IMR-90 (cell line): ENCODE results near the gene CALR. TPM values are rescaled to one million over a fixed set of nuclear protein-coding genes. Genes with fewer than 3 reads are reported as not detected.

Experiments used
- ATAC-seq: fragments of 200-7000 bp; cut with Tn5 transposase; 2 replicates; pipeline ENCODE4 v1.9.1; 2020; ENCODE audit warnings: low read depth, mild to moderate bottlenecking, moderate library complexity
- BruUV-seq: library from RNA; stranded (reverse); fragments of 400-500 nt; replicated peaks from 2 replicates; lab custom pipeline; 2021; lab: Mats Ljungman, UMichigan
- CTCF ChIA-PET: fragments of 300-600 bp; formaldehyde crosslinking; extraction: SDS; loops from one replicate; lab custom pipeline; 2021; ENCODE audit warnings: antibody characterized with exemption; lab: Yijun Ruan, JAX
- POLR2A ChIA-PET: fragments of 300-600 bp; sonication (Branson Sonifier 250); formaldehyde crosslinking; loops from one replicate; lab custom pipeline; 2022; ENCODE audit warnings: antibody characterized with exemption; ENCODE audit not compliant: unreplicated experiment; lab: Charles Lee
- DNase-seq: peaks from one replicate; pipeline ENCODE4 v3.0.0; 2013
- H2AFZ ChIP-seq: replicated peaks from 2 replicates; pipeline ENCODE3; 2013; ENCODE audit warnings: low read length, mild to moderate bottlenecking; ENCODE audit not compliant: poor library complexity
- H2AK5ac ChIP-seq: 2 replicates; pipeline ENCODE4 v1.6.1; 2013; ENCODE audit warnings: low read depth, low read length, inconsistent platforms
- H2AK9ac ChIP-seq: replicated peaks from 2 replicates; pipeline ENCODE3; 2013; ENCODE audit warnings: mild to moderate bottlenecking, low read depth, low read length, moderate library complexity; ENCODE audit not compliant: poor library complexity
- H2BK120ac ChIP-seq: 2 replicates; pipeline ENCODE4 v1.6.1; 2013; ENCODE audit warnings: low read depth, low read length, inconsistent platforms
- H2BK15ac ChIP-seq: 3 replicates; pipeline ENCODE4 v1.6.1; 2013; ENCODE audit warnings: low read depth, low read length, inconsistent platforms
- H2BK20ac ChIP-seq: 2 replicates; pipeline ENCODE4 v1.6.1; 2013; ENCODE audit warnings: low read depth, mild to moderate bottlenecking, inconsistent platforms, low read length, moderate library complexity
- H2BK5ac ChIP-seq: 2 replicates; pipeline ENCODE4 v1.6.1; 2013; ENCODE audit warnings: mild to moderate bottlenecking, low read depth, low read length, inconsistent platforms; ENCODE audit not compliant: poor library complexity, severe bottlenecking
- H3K14ac ChIP-seq: replicated peaks from 2 replicates; pipeline ENCODE4 v1.6.1; 2013; ENCODE audit warnings: low read depth, low read length, inconsistent platforms
- H3K18ac ChIP-seq: 2 replicates; pipeline ENCODE4 v1.6.1; 2013; ENCODE audit warnings: low read depth, low read length, control low read depth
- H3K23ac ChIP-seq: 2 replicates; pipeline ENCODE4 v1.6.1; 2013; ENCODE audit warnings: low read depth, low read length, inconsistent platforms
- H3K27ac ChIP-seq: 2 replicates; pipeline ENCODE4 v1.5.1; 2013; ENCODE audit warnings: mild to moderate bottlenecking, control low read depth, low read length; ENCODE audit not compliant: insufficient read depth
- H3K27me3 ChIP-seq: 2 replicates; pipeline ENCODE4 v1.6.1; 2013; ENCODE audit warnings: low read length; ENCODE audit not compliant: control insufficient read depth, insufficient read depth
- H3K36me3 ChIP-seq: 2 replicates; pipeline ENCODE4 v1.6.1; 2013; ENCODE audit warnings: low read length, mixed read lengths; ENCODE audit not compliant: control insufficient read depth, insufficient read depth
- H3K4ac ChIP-seq: 2 replicates; pipeline ENCODE4 v1.6.1; 2013; ENCODE audit warnings: low read depth, low read length, inconsistent platforms
- H3K4me1 ChIP-seq: 2 replicates; pipeline ENCODE4 v1.6.1; 2013; ENCODE audit warnings: low read length, mixed read lengths; ENCODE audit not compliant: control insufficient read depth, insufficient read depth
- H3K4me2 ChIP-seq: 2 replicates; pipeline ENCODE4 v1.6.1; 2013; ENCODE audit warnings: low read depth, mild to moderate bottlenecking, control low read depth, low read length, moderate library complexity
- H3K4me3 ChIP-seq: 2 replicates; pipeline ENCODE4 v1.5.1; 2013; ENCODE audit warnings: low read depth, mild to moderate bottlenecking, control low read depth, low read length, moderate library complexity; ENCODE audit not compliant: insufficient read depth
- H3K56ac ChIP-seq: 2 replicates; pipeline ENCODE4 v1.6.1; 2013; ENCODE audit warnings: low read length, inconsistent platforms; ENCODE audit not compliant: insufficient read depth; ENCODE audit errors: extremely low read depth
- H3K79me1 ChIP-seq, 2 experiments: 2 replicates each; pipeline ENCODE4 v1.6.1; 2013; ENCODE audit warnings: low read length in 2 of 2, inconsistent platforms in 1 of 2, low read depth in 1 of 2
- H3K9ac ChIP-seq: 2 replicates; pipeline ENCODE4 v1.6.1; 2013; ENCODE audit warnings: low read depth, low read length, control low read depth
- H3K9me1 ChIP-seq: 2 replicates; pipeline ENCODE4 v1.6.1; 2013; ENCODE audit warnings: low read length, inconsistent platforms; ENCODE audit not compliant: insufficient read depth
- H3K9me3 ChIP-seq: 2 replicates; pipeline ENCODE4 v1.6.1; 2013; ENCODE audit warnings: low read length; ENCODE audit not compliant: control insufficient read depth, insufficient read depth
- H4K20me1 ChIP-seq: 2 replicates; pipeline ENCODE4 v1.6.1; 2013; ENCODE audit warnings: low read length, inconsistent platforms; ENCODE audit not compliant: insufficient read depth
- H4K5ac ChIP-seq: 2 replicates; pipeline ENCODE4 v1.6.1; 2013; ENCODE audit warnings: mild to moderate bottlenecking, low read depth, low read length, control low read depth
- H4K8ac ChIP-seq, 2 experiments: 2 replicates each; pipeline ENCODE4 v1.6.1; 2013; ENCODE audit warnings: low read depth in 2 of 2, low read length in 2 of 2, control low read depth in 1 of 2, inconsistent platforms in 1 of 2
- H4K91ac ChIP-seq: 2 replicates; pipeline ENCODE4 v1.6.1; 2013; ENCODE audit warnings: low read depth, low read length, inconsistent platforms; ENCODE audit not compliant: insufficient read depth
- CTCF ChIP-seq: conservative IDR thresholded peaks from 2 replicates; pipeline ENCODE4 v1.5.1; 2012; ENCODE audit warnings: mild to moderate bottlenecking, low read depth, low read length, improper control_type of control experiment
- MAFK ChIP-seq: IDR thresholded peaks from 2 replicates; pipeline ENCODE4 v1.6.1; 2012; ENCODE audit warnings: low read depth, low read length, improper control_type of control experiment
- RAD21 ChIP-seq: IDR thresholded peaks from 2 replicates; pipeline ENCODE4 v1.6.1; 2012; ENCODE audit warnings: low read length, improper control_type of control experiment
- SMC3 ChIP-seq: fragments of 150-350 bp; IDR thresholded peaks from 2 replicates; pipeline ENCODE4 v1.6.1; 2016; ENCODE audit warnings: low read depth, mild to moderate bottlenecking, antibody characterized with exemption, low read length, moderate library complexity
- USF2 ChIP-seq: fragments of 150-350 bp; IDR thresholded peaks from 2 replicates; pipeline ENCODE4 v1.6.1; 2017; ENCODE audit warnings: mild to moderate bottlenecking, antibody characterized with exemption, low read length, low read depth
- whole genome bisulfite sequencing, 2 experiments: methylation state at CpG; one replicate each; pipeline versions ENCODE4 v1.1.5 to v1.1.7; 2013; ENCODE audit warnings: missing lambda C conversion rate in 2 of 2; ENCODE audit not compliant: insufficient read length in 1 of 2; ENCODE audit errors: extremely low coverage in 2 of 2; 5-methylcytosine and 5-hydroxymethylcytosine counted together
- dilution Hi-C: fragments of 300-500 bp; cut with HindIII; formaldehyde crosslinking; loops from one replicate; pipeline ENCODE4 v1.14.3; 2018; ENCODE audit warnings: low sequenced_read_pairs; ENCODE audit not compliant: unreplicated experiment
- in situ Hi-C: fragments of 300-500 bp; cut with MboI; formaldehyde crosslinking; loops from 3 replicates; pipeline ENCODE4 v1.14.3; 2019; ENCODE audit warnings: low sequenced_read_pairs, inconsistent platforms, mixed read lengths
- intact Hi-C: fragments of 100-400 bp; cut with micrococcal nuclease; formaldehyde crosslinking; loops from 2 replicates; pipeline ENCODE4 v1.10.0; 2022
- polyA plus RNA-seq, 3 experiments: library from polyadenylated mRNA; depleted of rRNA; stranded (reverse); fragments of >200 nt; gene quantifications; 2 replicates each; pipeline ENCODE4 v1.2.3, GENCODE V29; 2012; ENCODE audit warnings: low replicate concordance in 1 of 3
- total RNA-seq: library from RNA; depleted of rRNA; stranded (reverse); fragments of >200 nt; gene quantifications from 2 replicates; pipeline ENCODE4 v1.2.3, GENCODE V29; 2012

CALR gene
- total and polyA plus RNA-seq, 2 of the 4 experiments (the other 2 are of a cell fraction) = 1,932 to 3,358 TPM

GRCh38 chr19:12983091-12983490 is 44.7 kb downstream of the CALR start:
- Histone ChIP-seq H2BK15ac (peak overlapping the region; percentile 56; the same call in 1 of the 3 replicates), H3K14ac (0 out of 2 replicates have a peak overlapping the region, but pooled peaks have one; percentile 72), H3K36me3 (no peaks in the 10 kb centered on the region), H2BK120ac (peak overlapping the region; percentile 19; the same call in 1 of the 2 replicates), H3K4ac (peak overlapping the region; percentile 72), H4K8ac (peak overlapping the region; percentile 59 to 82; a peak in 1 of 4 replicates), H4K91ac (no peak overlapping the region; the same call in 1 of the 2 replicates), H3K4me3 (peak overlapping the region; percentile 42), H2BK20ac (no peak overlapping the region), H2AK5ac (peak overlapping the region; percentile 59; the same call in 1 of the 2 replicates), H3K4me1 (peaks cover 3% of the 10 kb centered on the region; the same call in 1 of the 2 replicates), H2AK9ac (peak overlapping the region; percentile 97), H4K20me1 (no peaks in the 10 kb centered on the region), H3K79me1 (no peaks in the 10 kb centered on the region; a peak in 1 of 4 replicates), H3K23ac (peak overlapping the region; percentile 16; the same call in 1 of the 2 replicates), H3K9ac (peak overlapping the region; percentile 40), H3K9me1 (0 out of 2 replicates have a peak, but pooled peaks cover 1% of the 10 kb centered on the region), H2AFZ (peak overlapping the region; percentile 89), H3K27ac (no peak overlapping the region), H3K56ac (peak overlapping the region; percentile 37; the same call in 1 of the 2 replicates), H3K18ac (no peak overlapping the region), H2BK5ac (no peak overlapping the region), H3K4me2 (peak overlapping the region; percentile 42), H3K9me3 (no peaks in the 10 kb centered on the region), H3K27me3 (no peaks in the 10 kb centered on the region), H4K5ac (peak overlapping the region; percentile 6; the same call in 1 of the 2 replicates)
- WGBS, 2 experiments = 69% methylated on average over 8 of the region's 10 CpGs; no CpG with 5 or more reads in 1 of the 2 experiments
- ATAC-seq (no peak; the same call in 1 of the 2 replicates), DNase-seq (no peak)
- in situ Hi-C loops (loop anchor here (5.0 to 25.0 kb wide), 2 partner anchors 109 to 754 kb away; a partner anchor contains a TSS), intact Hi-C loops (loop anchor here (1.0 kb wide), 2 partner anchors 78 to 110 kb away; no protein-coding TSS in a partner anchor), dilution Hi-C loops (no loop called here)
- BruUV-seq = no TSS peak
- POLR2A ChIA-PET = interaction anchor here (0.7 kb wide), 1 partner anchor 181 kb away, joined by 3 read pairs; no protein-coding TSS in a partner anchor
- TF ChIP-seq MAFK (no peak), SMC3 (no peak), USF2 (no peak), RAD21 (no peak), CTCF (no peak)
- CTCF ChIA-PET = interaction anchor here (0.9 to 4.3 kb wide), 2 partner anchors 78 to 111 kb away, joined by 3 to 25 read pairs; no protein-coding TSS in a partner anchor
